ENCODE data around the gene MLC1.

MLC1 gene

GRCh38 chr22:50101870-50102565, 16.8 kb upstream of the MLC1 start:
- no peak overlapping the region for H3K4me3 ChIP-seq (ENCODE audit: low read depth, low read length)
- H3K27me3 ChIP-seq (replicated peaks), result no peaks in the 10 kb centered on the region
- no peaks in the 10 kb centered on the region for H3K36me3 ChIP-seq (replicated peaks)
- H3K27ac ChIP-seq, result no peak overlapping the region
- DNase-seq, result no peak
- in situ Hi-C loops (cut with HindIII; ENCODE audit: low pct_ligation_motif_present, low sequenced_read_pairs), result no loop called here
- TF ChIP-seq CTCF (IDR thresholded peaks at IDR 0.05; ENCODE audit: low read depth, low read length, missing control alignments), result no peak

- peaks cover 2% of the 10 kb centered on the region for H3K27me3 ChIP-seq (replicated peaks)
Observed at GRCh38 chr22:50098052-50098451, 12.8 kb upstream of the MLC1 start.

GRCh38 chr22:50092342-50092741, 7.1 kb upstream of the MLC1 start:
- H3K27ac ChIP-seq, result no peak overlapping the region
- in situ Hi-C loops (cut with HindIII; ENCODE audit: low pct_ligation_motif_present, low sequenced_read_pairs), result no loop called here

More at GRCh38 chr22:50098052-50098451, 12.8 kb upstream of the MLC1 start:
- Histone ChIP-seq H3K36me3 (replicated peaks) (no peaks in the 10 kb centered on the region), H3K27ac (no peak overlapping the region), H3K4me3 (ENCODE audit: low read depth, low read length) (no peak overlapping the region)
- DNase-seq, result no peak
- in situ Hi-C loops (cut with HindIII; ENCODE audit: low pct_ligation_motif_present, low sequenced_read_pairs), result no loop called here
- no peak for TF ChIP-seq CTCF (IDR thresholded peaks at IDR 0.05; ENCODE audit: low read depth, low read length, missing control alignments)

GRCh38 chr22:50091092-50091768, 6.0 kb upstream of the MLC1 start:
- DNase-seq, result no peak
- H3K36me3 ChIP-seq (replicated peaks), result no peaks in the 10 kb centered on the region
- in situ Hi-C loops (cut with HindIII; ENCODE audit: low pct_ligation_motif_present, low sequenced_read_pairs), result no loop called here
- no peak overlapping the region for H3K27ac ChIP-seq
- TF ChIP-seq CTCF (IDR thresholded peaks at IDR 0.05; ENCODE audit: low read depth, low read length, missing control alignments), result no peak
- no peak overlapping the region for H3K4me3 ChIP-seq (ENCODE audit: low read depth, low read length)
- H3K27me3 ChIP-seq (replicated peaks), result peaks cover under 1% of the 10 kb centered on the region

More at GRCh38 chr22:50092342-50092741, 7.1 kb upstream of the MLC1 start:
- no peak overlapping the region for H3K4me3 ChIP-seq (ENCODE audit: low read depth, low read length)
- no peaks in the 10 kb centered on the region for H3K36me3 ChIP-seq (replicated peaks)
- peaks cover 2% of the 10 kb centered on the region for H3K27me3 ChIP-seq (replicated peaks)
- no peak for TF ChIP-seq CTCF (IDR thresholded peaks at IDR 0.05; ENCODE audit: low read depth, low read length, missing control alignments)
- no peak for DNase-seq

GRCh38 chr22:50090412-50090714, 5.1 kb upstream of the MLC1 start:
- Histone ChIP-seq H3K36me3 (replicated peaks) (no peaks in the 10 kb centered on the region), H3K27ac (no peak overlapping the region), H3K4me3 (ENCODE audit: low read depth, low read length) (no peak overlapping the region), H3K27me3 (replicated peaks) (no peaks in the 10 kb centered on the region)
- DNase-seq, result no peak
- TF ChIP-seq CTCF (IDR thresholded peaks at IDR 0.05; ENCODE audit: low read depth, low read length, missing control alignments), result no peak
- in situ Hi-C loops (cut with HindIII; ENCODE audit: low pct_ligation_motif_present, low sequenced_read_pairs), result no loop called here
